HCEC 1CT (cell line): ENCODE results near the gene CD63.
A peak's percentile ranks its signal among the peaks of the same experiment; 100 is the strongest.

ENCODE experiments used
- DNase-seq: peaks from one replicate; pipeline ENCODE4 v3.0.0-alpha.2; 2017

Gene CD63

DNA sequence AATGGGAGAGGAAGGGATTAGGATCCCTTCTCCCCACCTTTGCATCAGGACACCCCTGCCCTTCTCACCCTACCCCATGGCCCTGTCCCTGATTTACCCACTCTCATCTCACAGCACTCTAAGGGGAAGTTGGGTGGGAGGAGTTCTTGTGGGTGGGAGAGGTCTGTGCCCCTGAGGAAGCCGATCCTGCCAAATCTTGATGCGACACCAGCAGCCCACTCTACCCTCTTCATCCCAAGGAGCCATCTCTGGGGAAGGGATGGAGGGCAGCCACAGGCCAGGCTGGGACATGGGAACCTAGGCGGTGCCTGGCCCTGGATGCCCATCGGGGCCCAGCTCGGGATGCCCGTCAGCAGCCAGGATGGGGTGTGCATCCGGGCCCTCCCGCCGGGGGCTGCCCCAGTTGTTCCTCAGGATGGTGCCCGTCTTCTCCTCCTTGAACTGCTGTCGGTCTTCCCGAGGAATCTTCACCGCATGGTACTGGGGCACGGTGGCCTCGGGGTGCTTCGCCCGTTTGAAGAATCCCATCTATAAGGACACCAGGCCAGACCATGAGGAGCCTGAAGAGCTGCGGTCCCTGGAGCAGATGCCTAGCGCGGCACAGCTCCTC is 43.9 kb downstream of the CD63 start:
- DNase-seq: no peak

DNA sequence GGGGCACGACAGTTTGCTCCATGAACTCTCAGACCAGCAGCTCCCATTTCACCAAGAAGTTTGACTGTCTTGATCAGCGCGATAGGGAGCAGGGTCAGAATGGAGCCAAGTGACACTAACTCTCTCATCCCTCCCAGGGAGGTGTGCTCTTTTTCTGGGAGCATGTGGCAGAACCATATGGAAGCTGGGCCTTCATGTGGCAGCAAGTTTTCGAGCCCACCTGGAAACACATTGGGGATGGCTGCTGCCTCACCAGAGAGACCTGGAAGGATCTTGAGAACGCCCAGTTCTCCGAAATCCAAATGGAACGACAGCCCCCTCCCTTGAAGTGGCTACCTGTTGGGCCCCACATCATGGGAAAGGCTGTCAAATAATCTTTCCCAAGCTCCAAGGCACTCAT is 45.1 kb downstream of the CD63 start:
- no peak for DNase-seq

DNA sequence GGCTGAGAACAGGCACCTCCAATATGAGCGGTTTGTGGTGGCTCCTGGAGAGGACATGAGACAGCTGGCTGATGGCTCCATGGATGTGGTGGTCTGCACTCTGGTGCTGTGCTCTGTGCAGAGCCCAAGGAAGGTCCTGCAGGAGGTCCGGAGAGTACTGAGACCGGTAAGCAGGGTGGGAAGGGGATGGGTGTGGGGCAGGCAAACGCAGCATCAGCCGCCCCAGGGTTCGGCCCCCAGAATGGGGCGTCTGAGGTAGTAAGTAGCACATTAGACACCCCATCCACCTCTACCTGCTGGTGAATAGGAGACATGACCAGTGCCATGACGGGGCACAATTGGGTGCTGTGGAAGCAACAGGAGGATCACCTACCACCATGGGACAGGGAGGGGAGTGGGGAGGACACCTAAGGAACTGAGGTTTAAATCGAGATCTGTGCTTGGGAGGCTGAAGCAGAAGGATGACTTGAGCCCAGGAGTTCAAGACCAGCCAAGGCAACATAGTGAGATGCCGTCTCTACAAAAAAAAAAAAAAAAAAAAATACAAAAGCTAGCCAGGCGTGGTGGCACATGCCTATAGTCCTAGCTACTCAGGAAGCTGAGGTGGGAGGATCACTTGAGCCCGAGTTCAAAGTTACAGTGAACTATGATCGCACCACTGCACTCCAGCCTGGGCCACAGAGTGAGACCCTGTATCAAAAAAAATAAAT is 46.6 kb downstream of the CD63 start:
- no peak for DNase-seq

DNA sequence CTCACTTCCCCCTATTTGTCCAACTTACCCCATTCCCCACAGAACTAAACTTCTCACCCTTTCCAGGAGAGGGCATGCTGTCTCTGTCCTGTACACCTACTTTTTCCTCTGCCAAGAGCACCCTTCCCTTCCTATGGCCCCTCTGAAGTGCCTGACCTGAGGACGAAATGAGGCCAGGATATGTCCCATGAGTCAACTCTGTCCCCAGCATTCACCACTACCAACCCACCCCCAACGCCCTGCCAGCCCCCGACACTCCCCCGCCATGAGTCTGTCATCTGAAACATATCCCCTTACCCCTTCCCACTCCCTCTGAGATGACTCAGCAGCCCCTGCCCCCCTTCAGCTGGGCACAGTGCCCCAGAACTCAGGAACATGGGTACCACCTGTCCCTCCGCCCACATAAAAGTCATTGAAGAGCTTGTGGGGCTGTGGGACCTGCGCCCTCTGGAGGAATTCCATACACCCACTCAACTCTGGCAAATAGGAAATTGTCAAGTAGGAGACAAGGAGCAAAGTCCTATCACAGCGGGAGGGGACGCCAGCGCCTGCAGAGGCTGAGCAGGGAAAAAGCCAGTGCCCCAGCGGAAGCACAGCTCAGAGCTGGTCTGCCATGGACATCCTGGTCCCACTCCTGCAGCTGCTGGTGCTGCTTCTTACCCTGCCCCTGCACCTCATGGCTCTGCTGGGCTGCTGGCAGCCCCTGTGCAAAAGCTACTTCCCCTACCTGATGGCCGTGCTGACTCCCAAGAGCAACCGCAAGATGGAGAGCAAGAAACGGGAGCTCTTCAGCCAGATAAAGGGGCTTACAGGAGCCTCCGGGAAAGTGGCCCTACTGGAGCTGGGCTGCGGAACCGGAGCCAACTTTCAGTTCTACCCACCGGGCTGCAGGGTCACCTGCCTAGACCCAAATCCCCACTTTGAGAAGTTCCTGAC is 47.4 kb downstream of the CD63 start:
- DNase-seq: peak; percentile 68

DNA sequence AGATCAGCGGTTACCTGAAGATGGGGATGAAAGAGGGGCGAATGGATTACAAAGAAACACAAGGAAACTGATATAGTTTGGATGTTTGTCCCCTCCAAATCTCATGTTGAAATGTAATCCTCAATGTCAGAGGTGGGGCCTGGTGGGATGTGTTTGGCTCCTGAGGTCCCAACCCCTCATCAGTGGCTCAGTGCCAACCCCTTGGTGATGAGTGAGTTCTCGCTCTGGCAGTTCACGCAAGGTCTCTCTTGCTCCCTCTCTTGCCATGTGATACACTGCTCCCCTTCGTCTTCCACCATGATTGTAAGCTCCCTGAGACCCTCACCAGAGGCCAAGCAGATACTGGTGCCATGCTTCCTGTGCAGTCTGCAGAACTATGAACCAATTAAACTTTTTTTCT is 49.1 kb downstream of the CD63 start:
- no peak for DNase-seq

DNA sequence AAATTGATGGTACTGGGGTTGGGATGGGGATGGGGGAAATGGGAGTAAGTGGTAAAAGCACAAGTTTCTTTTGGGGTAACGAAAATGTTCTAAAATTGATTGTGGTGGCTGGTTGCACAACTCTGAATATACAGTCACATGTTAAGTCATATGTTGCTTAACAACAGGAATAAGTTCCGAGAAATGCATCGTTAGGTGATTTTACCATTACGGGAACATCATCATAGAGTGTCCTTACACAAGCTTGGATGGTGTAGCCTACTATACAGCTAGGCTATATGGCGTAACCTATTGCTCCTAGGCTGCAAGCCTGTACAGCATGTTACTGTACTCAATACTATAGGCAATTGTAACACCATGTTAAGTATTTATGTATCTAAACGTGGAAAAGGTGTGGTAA is 52.1 kb downstream of the CD63 start:
- no peak for DNase-seq

DNA sequence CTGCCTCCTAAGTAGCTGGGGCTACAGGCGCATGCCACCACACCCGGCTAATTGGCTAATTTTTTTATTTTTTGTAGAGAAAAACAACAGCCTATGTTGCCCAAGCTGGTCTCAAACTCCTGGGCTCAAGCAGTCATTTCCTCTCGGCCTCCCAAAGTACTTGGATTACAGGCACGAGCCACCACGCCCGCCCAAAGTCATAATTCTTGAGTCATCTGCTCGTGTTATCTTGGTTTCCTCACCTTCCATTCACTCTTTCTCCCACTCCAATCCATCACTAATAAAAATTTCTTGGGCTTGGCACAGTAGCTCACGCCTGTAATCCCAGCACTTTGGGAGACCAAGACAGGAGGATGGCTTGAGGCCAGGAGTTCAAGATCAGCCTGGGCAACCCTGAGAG is 53.1 kb downstream of the CD63 start:
- DNase-seq: no peak
